ENCODE results near the gene PDPR.
"Not testable (repeated sequence)": the region's sequence is repeated elsewhere in the genome, so short reads cannot be mapped to it uniquely, and the experiment has no call there.

Gene PDPR

GRCh38 chr16:70113982-70114826, at the start of gene PDPR:
TSS of gene PDPR (plus strand) at chr16:70114332. CDS start at chr16:70120493, 6,161 bp downstream.
- DNase-seq (ENCODE audit: low read depth in 2 of 2) = peak; percentile 86 to 90

DNA sequence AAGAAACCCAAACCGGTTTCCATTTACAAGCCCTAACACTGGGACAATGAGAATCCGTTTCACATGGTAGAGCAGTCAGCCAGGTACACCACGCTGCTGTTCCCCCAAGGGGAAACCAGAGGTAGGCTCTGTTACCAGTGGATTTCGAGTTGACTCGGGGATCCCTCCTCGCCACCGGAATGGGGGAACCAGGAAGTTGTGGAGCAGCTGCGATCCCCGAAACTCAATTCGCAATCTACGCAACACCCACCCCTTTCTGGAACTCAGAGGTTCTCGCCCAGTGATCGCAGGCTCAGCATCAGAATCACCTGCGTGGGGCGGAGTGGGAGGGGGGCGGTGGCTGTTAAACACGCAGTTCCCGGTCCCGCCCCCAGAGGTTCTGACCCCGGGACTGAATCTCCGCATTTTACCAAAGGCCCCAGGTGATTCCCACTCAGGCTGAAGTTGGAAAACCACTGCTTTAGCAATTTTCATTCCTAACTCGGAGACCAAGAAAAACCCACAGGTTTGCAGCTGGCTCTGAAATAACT, 49.2 kb upstream of the PDPR start:
- DNase-seq (ENCODE audit: low read depth in 2 of 2) = peak; percentile 38 to 49

- DNase-seq (ENCODE audit: low read depth in 2 of 2) = not testable (repeated sequence)
Measured at GRCh38 chr16:70065376-70065745, 48.8 kb upstream of the PDPR start.

DNA sequence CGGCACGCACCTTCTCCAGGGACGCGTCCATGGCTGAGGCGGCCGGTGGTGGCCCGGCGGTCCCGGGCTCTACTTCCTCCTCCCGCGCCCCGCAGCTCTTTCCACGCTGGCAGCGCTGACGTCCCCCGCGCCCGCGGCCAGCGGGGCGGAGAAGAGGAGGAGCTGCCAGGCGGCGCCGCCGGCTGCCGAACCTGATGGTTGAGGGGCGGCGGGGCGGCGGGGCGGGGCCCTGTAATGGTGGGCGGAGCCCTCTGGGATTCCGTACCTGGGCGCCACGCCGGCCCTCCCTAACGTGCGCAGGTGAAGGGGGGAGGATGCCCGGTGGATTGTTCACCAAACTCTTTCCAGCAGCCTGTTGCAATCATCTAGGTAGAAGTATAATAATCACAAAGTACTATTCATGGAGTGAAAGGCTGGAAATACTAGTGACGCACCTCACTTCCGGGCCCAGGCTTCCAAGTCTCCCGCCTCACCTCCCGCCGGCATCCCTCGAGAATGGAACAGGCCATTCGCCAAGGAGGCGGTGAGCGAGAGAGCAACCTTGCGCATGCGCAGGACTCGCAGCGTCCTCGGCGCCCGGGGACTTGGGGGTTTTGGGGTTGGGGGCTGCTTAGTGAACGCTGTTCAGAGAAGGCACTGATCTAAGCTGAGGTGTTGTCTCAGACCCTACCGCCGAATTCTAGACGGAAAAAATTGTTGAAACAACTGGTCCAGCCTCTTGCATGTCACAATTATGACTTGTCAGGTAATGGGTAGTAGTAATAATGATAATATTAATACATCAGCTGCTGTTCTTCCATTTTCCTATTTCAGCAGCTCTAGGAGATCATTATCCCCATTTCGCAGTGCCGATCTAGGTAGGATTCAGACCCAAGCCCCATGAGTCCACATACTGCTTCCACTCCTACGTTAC, 48.1 kb upstream of the PDPR start:
- peak; percentile 88 to 92 for DNase-seq (ENCODE audit: low read depth in 2 of 2)

DNA sequence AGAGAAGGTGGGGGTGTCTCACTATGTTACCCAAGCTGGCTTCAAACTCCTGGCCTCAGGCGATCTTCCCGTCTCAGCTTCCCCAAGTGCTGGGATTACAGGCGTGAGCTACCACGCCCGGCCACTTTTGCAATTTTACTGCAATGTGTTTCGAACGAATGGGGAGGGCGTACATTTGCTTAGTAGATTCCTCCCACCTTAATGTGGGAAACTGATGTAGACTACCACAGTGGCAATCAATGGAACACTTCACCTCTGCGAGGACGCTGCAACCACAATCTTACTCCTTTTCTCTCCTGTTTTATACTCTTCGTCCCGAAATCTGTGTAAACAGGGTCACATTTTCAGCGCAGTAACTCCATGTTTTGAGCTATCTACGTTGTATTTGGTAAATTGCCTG, 47.4 kb upstream of the PDPR start:
- not testable (repeated sequence) for DNase-seq (ENCODE audit: low read depth in 2 of 2)

GRCh38 chr16:70079081-70079480, 35.1 kb upstream of the PDPR start:
- not testable (repeated sequence) for DNase-seq (ENCODE audit: low read depth in 2 of 2)

DNA sequence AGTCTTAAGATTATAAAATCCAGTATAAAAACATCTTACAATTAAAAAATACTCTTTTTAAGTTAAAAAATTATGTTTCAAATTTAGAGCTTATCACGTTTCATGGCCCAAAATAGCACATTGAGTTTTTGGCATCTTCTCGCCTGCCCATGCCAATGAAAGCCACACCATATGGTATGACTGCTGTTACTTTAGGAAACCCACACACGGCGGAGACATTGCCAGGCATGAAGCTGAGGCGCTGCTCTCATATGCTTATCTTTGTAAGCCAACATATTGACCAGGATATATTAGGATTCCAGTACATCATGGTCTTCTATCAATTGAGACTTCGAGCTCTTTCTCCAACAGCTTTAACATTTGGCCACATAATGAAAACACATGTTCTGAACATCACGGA, 32.9 kb upstream of the PDPR start:
- DNase-seq (ENCODE audit: low read depth in 2 of 2) = not testable (repeated sequence)

DNA sequence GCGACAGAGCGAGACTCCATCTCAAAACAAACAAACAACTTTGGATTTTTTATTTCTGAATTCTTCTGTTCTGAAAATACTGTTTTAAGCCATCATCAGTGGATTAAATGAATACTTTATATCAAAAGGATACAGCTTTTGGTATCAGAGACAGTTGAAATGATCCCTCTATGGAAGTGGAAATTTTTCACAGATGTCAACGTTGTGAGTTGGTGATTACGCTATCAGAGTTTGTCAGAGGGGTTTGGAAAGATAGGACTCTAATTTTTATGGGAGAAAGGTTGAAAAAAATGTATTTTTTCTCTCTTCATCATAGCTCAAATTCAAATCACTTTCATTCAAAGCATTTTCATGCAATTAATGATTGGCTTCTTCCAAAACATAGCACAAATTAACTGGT, 30.2 kb upstream of the PDPR start:
- not testable (repeated sequence) for DNase-seq (ENCODE audit: low read depth in 2 of 2)

GRCh38 chr16:70088160-70088559, 26.0 kb upstream of the PDPR start:
- not testable (repeated sequence) for DNase-seq (ENCODE audit: low read depth in 2 of 2)

- DNase-seq (ENCODE audit: low read depth in 2 of 2) = not testable (repeated sequence)
Measured at GRCh38 chr16:70088877-70089276, 25.3 kb upstream of the PDPR start.

DNA sequence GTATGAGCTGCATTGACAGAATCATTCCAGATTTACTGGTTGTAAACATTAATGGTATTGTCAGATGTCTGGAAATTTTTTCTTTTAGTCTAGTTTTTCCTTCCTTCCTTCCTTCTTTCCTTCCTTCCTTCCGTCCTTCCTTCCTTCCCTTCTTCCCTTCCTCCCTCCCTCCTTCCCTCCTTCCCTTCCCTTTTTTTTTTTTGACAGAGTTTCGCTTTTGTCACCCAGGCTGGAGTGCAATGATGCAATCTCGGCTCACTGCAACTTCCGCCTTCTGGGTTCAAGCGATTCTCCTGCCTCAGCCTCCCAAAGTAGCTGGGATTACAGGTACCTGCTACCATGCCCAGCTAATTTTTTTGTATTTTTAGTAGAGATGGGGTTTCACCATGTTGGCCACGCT, 24.8 kb upstream of the PDPR start:
- not testable (repeated sequence) for DNase-seq (ENCODE audit: low read depth in 2 of 2)

- DNase-seq (ENCODE audit: low read depth in 2 of 2) = not testable (repeated sequence)
Measured at GRCh38 chr16:70091104-70091503, 23.0 kb upstream of the PDPR start.

DNA sequence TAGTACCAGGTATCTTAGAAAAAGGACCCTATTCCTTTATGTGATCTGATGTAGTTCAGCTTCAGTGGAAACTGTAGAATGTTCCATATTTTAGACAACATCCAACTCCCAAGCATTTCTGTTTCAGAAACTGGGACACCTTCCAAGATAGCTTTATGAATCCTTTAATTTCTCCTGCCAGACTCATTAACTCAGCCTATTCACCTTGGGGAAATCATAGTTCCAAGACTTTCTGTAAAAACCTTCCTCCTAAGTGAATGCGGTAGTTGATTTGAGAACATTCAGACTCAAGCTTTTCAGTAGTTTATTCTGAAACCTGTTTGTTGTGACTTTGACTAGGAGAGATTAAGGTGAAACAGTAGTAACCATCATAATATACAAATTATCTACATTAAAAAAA, 20.0 kb upstream of the PDPR start:
- not testable (repeated sequence) for DNase-seq (ENCODE audit: low read depth in 2 of 2)

- DNase-seq (ENCODE audit: low read depth in 2 of 2) = not testable (repeated sequence)
Measured at GRCh38 chr16:70109583-70110279, 4.4 kb upstream of the PDPR start.

DNA sequence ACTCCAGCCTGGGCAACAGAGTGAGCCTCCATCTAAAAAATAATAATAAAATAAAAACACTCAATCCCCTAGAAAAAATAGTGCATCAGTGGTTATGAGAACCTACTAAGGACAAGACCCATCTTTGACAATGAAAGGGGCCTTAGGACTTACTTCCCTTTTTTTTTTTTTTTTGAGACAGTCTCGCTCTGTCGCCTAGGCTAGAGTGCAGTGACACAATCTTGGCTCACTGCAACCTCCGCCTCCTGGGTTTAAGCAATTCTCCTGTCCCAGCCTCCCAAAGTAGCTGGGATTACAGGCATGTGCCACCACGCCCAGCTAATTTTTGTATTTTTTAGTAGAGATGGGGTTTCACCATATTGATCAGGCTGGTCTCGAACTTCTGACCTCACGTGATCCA, 2.0 kb upstream of the PDPR start:
- not testable (repeated sequence) for DNase-seq (ENCODE audit: low read depth in 2 of 2)

GRCh38 chr16:70113599-70113981, 542 bp upstream of the PDPR start:
- not testable (repeated sequence) for DNase-seq (ENCODE audit: low read depth in 2 of 2)

DNA sequence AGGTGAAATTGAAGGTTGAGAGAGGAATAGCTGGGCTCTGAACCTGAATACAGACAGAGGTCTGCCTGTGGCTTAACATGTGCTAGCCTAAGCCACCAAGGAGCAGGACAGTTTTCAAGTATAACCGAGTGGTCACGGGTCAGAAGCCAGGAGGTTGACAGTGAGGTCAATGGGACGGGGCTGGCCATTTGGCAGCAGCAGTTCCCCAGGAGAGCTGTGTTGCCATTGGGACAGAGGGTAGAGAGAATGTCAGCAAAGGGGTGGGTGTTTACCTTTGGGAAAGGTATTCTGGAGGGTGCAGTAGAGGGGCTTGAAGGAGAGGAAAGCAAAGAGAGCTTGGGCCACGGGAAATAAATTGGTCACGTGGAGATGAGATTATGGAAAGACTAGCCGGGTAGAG, 4.2 kb downstream of the PDPR start:
- DNase-seq (ENCODE audit: low read depth in 2 of 2) = not testable (repeated sequence)

DNA sequence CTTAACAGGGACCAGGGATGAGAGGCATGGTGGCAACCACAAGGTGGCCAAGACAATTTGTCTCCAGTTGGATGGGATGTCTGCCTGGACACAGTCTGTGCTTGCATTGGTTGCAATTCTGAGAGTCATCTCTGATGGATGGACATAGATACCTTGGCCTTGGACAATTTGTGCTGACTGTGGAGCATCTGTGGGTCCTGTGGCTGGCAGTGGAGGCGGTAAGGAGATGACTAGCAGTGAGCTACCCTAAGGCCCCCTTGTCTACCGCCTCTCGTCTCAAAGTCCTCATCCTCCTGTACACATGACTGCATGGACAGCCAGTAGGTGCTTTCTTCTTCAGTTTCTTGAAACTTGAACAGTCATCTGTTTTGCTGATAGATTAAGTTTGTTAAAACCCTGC, 4.6 kb downstream of the PDPR start:
- DNase-seq (ENCODE audit: low read depth in 2 of 2) = not testable (repeated sequence)

DNA sequence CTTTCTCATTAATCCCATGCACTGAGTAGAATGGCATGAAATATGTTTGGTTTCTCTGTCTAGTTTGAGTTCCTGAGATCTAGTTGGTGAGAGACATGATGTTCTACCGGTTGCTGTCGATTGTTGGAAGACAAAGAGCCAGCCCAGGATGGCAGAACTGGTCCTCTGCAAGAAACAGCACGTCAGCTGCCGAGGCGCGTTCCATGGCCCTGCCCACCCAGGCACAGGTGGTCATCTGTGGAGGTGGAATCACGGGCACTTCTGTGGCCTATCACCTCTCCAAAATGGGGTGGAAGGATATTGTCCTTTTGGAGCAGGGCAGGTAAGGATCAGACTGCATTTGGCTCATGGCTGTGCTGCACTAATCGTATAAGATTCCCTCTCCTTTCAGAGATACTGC, 6.3 kb downstream of the PDPR start:
- not testable (repeated sequence) for DNase-seq (ENCODE audit: low read depth in 2 of 2)

DNA sequence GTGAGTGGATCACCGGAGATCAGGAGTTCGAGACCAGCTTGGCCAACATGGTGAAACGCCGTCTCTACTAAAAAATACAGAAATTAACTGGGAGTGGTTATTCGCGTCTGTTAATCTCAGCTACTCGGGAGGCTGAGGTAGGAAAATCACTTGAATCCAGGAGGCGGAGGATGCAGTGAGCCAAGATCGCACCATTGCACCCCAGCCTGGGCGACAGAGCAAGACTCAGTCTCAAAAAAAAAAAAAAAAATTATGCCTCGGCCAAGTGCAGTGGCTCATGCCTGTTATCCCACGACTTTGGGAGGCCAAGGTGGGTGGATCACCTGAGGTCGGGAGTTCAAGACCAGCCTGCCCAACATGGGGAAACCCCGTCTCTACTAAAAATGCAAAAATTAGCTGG, 9.7 kb downstream of the PDPR start:
- DNase-seq (ENCODE audit: low read depth in 2 of 2) = not testable (repeated sequence)

DNA sequence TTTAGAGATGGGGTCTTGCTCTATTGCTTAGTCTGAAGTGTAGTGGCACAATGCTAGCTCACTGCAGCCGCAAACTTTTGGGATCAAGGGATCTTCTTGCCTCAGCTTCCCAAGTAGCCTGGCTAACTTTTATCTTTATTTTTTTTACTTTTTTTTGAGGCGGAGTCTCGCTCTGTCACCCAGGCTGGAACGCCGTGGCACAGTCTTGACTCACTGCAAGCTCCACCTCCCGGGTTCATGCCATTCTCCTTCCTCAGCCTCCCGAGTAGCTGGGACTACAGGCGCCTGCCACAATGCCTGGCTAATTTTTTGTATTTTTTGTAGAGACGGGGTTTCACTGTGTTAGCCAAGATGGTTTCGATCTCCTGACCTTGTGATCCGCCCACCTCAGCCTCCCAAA, 12.1 kb downstream of the PDPR start:
- DNase-seq (ENCODE audit: low read depth in 2 of 2) = not testable (repeated sequence)

DNA sequence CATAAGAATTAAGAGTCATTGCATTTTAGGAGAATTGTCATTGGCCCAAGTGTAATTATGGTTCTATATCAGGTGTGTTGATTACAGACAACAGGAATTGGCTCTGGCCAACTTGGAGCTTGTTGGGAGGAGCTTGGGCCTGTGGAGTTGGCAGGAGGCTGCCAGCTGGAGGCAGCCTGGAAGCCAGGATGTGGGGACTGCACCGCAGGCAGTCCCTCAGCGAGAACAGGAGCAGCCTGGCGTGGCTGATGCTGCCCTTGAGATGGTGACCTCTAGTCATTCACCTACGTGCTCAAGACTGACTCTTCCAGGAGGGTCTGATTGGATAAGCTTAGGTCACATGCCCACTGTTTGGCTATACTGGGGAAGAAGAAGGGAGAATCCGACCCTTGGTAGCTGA, 13.6 kb downstream of the PDPR start:
- DNase-seq (ENCODE audit: low read depth in 2 of 2) = not testable (repeated sequence)
